Stimulated activated CD4-positive, alpha-beta T cell treated with anti-CD3 and anti-CD28 coated beads, Interleukin-4, amount 100 ng/mL, for 24 hours (primary cell): ENCODE measurements around the gene ZC3H7A.
A peak's percentile ranks its signal among the peaks of the same experiment; 100 is the strongest.
"Not testable (repeated sequence)": the region's sequence is repeated elsewhere in the genome, so short reads cannot be mapped to it uniquely, and the experiment has no call there.

ENCODE experiments used
- DNase-seq: peaks from one replicate; pipeline ENCODE4 v3.0.0-alpha.2; 2020

The ZC3H7A gene

DNA sequence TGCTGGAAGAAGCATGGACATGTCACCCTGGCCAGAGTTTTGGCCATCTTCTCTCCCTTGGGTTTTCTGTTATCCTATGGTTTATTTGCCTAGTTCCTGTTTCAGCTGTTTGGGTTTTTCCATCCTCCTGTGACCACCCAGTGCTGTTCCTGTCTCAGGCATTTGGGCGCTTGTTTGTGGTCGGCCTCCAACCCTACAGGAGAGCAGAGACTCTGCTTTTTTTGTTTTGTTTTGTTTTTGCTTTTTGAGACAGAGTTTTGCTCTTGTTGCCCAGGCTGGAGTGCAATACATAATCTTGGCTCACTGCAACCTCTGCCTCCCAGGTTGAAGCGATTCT is 3.3 kb upstream of the ZC3H7A start:
- DNase-seq: no peak

GRCh38 chr16:11799509-11800381 is 2.7 kb upstream of the ZC3H7A start:
- peak; percentile 16 for DNase-seq

- no peak for DNase-seq
Observed at GRCh38 chr16:11799017-11799381, 1.9 kb upstream of the ZC3H7A start.

DNA sequence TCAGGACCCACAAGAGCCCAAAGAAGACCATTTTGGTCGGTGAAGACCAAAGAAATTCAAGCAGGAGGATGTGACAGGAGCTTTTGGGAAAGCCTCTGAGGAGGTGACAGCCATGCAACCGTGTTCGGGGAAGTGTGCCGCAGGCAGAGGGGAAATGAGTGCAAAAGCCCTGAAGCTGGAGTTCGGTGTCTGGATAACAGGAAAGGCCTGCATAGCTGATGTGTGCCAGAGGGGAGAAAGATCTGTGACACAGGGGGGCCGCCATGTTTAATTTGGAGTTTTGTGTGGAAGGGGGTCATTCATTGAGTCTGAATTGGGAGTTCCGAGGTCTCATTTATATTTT is 870 bp upstream of the ZC3H7A start:
- DNase-seq: peak; percentile 28

DNA sequence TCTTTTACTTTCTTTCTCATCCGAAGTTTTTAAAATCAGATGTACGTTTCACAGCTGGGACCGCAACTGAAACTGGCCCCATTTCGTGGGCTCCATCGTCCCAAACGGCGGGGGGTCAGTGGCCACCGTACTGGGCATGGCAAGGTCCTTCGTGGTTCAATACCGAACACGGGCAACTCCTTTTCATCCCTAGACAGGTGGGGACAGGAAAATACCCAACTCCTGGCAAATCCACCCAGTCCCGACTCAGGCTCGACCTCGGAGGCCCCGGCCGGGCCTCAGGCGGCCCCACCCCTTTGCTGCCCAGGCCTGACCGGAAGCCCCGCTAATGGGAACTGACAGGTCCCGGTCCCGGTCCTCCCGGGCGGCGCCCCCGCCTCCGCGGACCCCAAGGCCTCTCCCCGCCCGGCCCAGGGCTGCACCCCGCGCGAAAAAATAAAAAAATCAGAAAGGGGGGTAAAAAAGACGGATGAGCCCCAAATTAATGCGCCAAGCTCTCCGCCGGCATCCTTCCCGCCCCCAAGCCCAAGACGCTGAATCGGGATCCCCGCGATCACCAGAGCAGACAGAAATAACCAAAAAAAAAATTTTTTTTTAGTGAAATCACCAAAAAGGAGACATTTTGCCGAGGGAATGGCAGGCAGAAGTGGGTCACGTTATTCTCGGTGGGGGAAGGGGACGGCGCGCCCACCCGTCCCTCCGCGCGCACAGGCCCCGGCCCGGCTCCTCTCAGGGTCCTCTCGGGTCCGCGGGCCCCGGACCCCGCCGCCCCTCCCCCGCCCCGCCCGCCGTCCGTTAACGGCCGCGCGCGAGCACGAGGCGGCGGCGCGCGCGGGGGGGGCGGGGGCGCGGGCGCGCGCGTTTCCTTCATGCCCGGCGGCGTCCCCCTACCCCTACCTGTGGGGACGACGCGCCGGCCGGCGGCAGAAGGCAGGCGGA is 562 bp downstream of the ZC3H7A start:
- DNase-seq: peak; percentile 23

DNA sequence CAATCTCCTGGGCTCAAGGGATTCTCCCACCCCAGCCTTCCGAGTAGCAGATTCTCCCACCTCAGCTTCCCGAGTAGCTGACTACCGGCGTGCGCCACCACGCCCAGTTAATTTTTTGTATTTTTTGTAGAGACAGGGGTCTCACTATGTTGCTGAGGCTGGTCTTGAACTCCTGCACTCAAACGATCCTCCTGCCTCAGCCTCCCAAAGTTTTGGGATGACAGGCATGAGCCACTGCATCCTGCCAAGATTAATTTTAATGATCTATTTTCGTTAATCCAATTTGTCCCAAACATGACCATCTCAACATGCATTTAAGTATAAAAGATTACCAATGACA is 1.2 kb downstream of the ZC3H7A start:
- DNase-seq: no peak

GRCh38 chr16:11794996-11795886 is 1.8 kb downstream of the ZC3H7A start:
- DNase-seq: no peak

- no peak for DNase-seq
Observed at GRCh38 chr16:11794447-11794846, 2.6 kb downstream of the ZC3H7A start.

DNA sequence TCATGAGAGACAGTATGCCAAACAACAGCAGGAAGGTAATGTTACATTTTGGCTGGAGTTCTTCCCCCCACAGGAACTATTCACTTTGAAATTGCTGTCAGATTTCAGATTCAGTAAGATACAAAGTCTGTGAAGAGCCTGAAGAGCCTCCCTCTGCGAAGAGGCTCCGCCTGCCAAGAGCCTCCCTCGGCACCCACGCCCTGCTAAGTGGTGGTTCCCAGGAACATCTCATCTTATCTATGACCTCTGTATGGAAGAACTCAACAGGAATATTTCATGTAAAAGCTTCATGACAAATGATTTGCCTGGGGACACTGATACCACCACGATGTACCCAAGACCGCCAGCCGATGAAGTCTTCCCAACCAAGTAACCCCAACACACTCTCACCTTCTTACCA is 3.2 kb downstream of the ZC3H7A start:
- no peak for DNase-seq

DNA sequence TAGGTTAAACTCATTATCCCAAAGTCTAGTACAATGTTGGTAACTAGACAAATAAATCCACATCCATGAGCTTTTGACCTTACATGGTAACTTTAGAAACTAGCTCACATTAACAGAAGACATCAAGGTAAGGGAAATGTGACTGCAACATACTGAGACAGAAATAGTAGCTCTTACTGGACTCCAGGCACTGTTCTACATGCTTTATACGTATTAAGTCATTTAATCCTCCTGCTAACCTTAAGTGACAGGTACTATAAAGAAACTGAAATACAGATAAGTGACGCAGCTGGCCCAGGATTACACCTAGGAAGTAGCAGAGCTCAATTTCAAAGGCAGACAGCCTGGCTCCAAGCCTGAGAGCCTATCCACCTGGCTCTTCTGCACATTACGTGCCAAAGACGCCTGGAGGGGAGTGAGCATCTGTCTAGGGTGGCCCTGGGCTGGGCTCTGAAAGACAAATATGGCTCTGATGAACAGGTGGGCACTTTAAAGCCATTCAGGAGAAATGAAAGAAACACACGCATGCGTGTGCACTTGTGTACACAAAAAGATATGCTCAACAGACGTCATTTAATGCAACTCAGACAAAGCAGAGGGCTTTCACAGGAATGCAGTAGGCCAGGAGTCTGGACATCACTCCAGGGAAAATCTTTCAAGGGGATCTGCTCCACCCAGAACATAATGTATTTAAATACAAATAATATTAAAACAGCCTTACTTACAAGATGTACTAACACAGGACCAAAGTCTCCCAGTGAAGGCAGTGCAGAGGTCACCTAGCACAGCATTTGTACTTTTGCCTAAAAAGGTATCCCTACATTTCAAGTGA is 4.4 kb downstream of the ZC3H7A start:
- DNase-seq: no peak

DNA sequence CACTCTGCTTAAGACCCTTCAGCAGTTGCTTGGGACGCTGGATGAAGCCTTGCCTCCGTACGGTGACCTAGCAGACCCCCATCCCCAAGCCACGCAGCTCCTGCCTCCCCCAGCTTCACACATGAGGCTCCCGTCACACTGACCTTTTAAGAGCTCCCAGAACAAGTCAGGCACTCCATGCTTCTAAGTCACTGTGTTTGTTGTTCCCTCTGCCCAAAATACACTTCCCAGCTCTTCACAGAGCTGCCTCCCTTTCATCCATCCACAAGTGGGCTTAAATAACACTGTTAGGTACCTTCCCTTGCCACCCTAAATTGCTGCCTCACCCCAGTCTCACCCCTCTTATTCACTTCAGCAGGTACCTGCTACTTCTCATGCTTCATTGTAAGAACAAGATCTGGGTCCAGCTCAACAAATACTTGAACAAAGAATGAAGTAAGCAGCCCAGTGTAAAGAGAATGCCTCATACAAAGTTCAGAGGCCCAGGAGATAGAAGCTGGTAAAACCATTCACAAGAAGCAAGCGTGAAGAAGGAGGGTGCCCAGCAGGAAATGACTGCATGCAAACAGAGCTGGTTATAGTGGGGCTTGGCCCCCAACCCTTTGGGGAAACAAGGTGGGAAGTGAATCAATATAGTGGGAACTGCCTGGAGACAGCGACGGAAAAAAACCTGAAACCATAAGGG is 5.8 kb downstream of the ZC3H7A start:
- no peak for DNase-seq

DNA sequence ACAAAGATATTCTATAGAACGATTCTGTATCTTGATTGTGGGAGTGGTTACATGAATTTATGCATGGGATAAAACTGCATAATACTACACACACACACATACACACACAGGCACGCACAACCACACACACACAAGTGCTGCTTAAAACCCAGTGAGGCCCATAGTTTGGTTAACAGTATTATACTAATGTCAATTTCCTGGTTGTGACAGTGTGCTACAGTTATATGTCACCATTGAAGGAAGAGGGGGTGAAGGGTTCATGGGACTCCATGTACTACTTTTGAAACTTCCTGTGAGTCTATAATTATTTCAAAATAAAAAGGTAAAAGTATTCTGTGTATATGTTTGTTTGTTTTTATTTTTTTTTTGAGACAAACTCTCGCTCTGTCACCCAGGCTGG is 8.1 kb downstream of the ZC3H7A start:
- DNase-seq: no peak

- DNase-seq: not testable (repeated sequence)
Observed at GRCh38 chr16:11784980-11785599, 12.0 kb downstream of the ZC3H7A start.

- DNase-seq: not testable (repeated sequence)
Observed at GRCh38 chr16:11784381-11784780, 12.7 kb downstream of the ZC3H7A start.

DNA sequence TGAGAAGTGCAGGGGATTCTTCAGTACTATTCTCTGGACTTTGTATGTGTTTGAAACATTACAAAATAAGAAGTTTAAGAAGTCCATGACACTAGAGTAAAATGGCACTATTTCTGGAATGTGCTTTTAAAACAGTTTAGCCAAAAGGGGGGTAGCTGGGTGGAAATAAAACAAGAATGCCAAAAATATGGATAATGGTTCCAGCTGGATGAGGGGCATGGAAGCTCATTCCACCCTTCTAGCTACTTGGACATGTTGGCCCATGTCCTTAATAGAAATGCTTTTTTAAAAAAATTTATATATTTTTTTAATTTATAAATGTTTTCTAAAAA is 13.1 kb downstream of the ZC3H7A start:
- no peak for DNase-seq

DNA sequence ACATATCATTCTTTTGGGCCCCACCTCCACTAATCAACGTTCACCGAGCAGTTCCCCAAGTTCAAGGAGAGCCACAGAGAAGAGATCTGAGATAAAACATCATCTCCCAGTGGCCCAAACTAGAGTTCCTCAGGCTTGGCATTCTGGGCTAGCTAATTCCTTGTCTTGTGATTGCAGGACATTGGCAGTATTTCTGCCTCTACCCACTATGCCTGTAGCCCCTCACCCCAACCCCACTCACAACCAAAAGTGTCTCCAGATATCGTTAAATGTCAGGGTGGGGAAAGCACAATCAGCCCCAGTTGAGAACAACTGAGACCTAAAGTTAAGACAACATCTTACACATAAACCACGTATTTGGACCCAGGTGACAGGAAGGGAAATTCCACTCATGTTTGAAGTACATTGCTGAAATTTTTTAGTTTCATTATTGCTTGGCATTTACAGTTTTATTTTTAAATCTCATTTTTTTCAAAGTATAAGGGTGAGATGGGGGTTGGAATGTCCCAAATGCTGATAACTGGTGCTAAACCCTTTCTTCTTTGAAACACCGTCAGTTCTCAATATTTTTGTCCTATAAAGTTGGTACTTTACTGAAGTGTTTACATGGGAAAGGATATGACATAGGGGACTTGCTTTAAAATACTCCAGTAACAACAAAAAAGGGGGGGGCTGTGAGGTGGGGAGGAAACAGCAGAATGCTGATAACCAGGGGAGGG is 13.6 kb downstream of the ZC3H7A start:
- DNase-seq: peak; percentile 65

DNA sequence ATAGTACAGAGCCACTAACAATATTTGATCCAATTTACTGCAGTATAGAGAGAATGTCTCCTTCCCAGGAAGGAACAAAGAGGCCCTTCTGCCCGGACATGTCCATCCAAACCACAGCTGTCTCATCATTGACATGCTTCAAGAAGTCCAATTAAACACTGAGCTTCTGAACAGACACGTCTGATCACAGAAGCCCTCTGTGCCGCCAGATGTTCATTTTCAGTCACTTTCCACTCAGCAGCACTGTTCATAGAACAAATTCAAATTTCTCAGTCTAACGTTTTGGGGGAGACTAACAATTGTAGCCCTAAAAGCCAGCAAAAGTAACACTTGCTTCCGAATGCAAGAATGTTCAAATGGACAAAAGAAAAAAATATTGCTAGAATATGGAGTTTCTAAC is 15.3 kb downstream of the ZC3H7A start:
- no peak for DNase-seq

DNA sequence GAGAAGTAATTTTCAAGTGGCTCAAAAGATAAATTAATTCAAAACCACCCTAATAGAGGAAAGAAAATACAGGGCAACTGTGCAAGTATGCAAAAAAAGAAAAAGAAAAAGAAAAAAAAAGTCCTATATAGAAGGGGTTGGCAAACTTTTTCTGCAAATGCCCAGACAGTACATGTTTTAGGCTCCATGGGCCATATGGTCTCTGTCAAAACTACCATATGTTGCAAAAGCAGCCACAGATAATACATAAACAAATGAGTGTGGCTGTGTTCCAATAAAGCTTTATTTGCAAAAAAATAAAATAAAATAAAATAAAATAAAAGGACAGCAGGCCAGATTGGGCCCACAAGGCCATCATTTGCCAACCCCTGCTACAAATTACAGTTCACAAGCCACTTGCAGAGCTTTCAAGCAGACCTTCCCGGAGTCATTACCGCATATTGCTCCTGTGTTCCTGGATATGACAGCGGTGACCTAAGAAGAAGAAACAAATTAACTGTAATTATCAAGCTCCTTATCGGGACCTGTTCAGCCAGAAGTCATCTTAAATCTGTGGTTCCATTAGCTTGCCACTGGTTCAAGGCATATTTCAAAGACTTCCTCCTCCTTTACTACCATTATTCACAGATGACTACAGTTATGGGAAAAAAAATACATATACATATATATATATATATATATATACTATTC is 15.9 kb downstream of the ZC3H7A start:
- no peak for DNase-seq

GRCh38 chr16:11779074-11779473 is 18.0 kb downstream of the ZC3H7A start:
- no peak for DNase-seq

DNA sequence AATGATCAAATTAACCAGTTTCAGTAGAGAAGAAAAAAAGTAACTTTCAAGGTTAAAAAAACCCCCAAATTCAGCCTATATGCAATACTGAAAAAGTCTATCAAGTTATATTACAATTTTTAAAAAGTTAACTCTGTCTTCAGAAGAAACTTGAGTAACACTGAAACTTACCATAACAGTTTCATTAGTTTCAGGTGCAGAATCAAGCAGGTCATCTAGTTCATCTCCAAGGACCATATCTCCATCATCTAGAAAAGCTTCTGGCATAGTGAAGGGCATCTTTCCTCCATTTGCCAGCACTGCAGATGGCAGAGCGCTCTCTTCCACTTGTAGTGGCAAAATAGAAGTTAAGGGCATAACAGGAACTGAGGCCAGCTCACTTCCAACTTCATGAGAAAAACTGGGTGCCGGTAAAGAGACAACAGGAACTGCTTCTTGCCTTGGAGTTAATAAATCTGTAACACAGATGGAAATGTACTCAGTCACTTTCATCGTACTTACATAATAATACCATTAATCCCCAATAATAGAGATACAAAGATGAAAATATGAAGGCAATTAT is 22.9 kb downstream of the ZC3H7A start:
- no peak for DNase-seq
